Mesenchymal stem cell (in vitro differentiated cells and primary cell): ENCODE results near the gene ERICH4.

Experiments used
- DNase-seq: peaks from one replicate; pipeline ENCODE4 v3.0.0-alpha.2; 2013
- H2AFZ ChIP-seq: one replicate; pipeline ENCODE4 v1.6.1; 2013; ENCODE audit warnings: low read depth, mild to moderate bottlenecking, control low read depth, inconsistent platforms, low read length, moderate library complexity
- H2AK5ac ChIP-seq: 2 replicates; pipeline ENCODE4 v1.6.1; 2013; ENCODE audit warnings: low read length, moderate library complexity, mild to moderate bottlenecking, inconsistent platforms; ENCODE audit not compliant: severe bottlenecking
- H2BK120ac ChIP-seq: one replicate; pipeline ENCODE4 v1.6.1; 2013; ENCODE audit warnings: low read depth, mild to moderate bottlenecking, inconsistent platforms, low read length, moderate library complexity
- H2BK12ac ChIP-seq, 2 experiments: one replicate each; pipeline ENCODE4 v1.6.1; 2013; ENCODE audit warnings: inconsistent platforms in 2 of 2, low read length in 2 of 2, mild to moderate bottlenecking in 2 of 2, moderate library complexity in 2 of 2, control low read depth in 1 of 2
- H2BK15ac ChIP-seq: one replicate; pipeline ENCODE4 v1.6.1; 2013; ENCODE audit warnings: mild to moderate bottlenecking, low read depth, inconsistent platforms; ENCODE audit not compliant: poor library complexity, severe bottlenecking
- H2BK5ac ChIP-seq: 2 replicates; pipeline ENCODE4 v1.6.1; 2013; ENCODE audit warnings: low read depth, mild to moderate bottlenecking, low read length, control low read depth, inconsistent platforms; ENCODE audit not compliant: poor library complexity, severe bottlenecking
- H3K14ac ChIP-seq, 2 experiments: one replicate each; pipeline ENCODE4 v1.6.1; 2013; ENCODE audit warnings: inconsistent platforms in 2 of 2, low read length in 2 of 2, control low read depth in 1 of 2, mild to moderate bottlenecking in 1 of 2, moderate library complexity in 1 of 2
- H3K18ac ChIP-seq, 2 experiments: one replicate each; pipeline ENCODE4 v1.6.1; 2013; ENCODE audit warnings: inconsistent platforms in 2 of 2, low read length in 2 of 2, control low read depth in 1 of 2, low read depth in 1 of 2, mild to moderate bottlenecking in 1 of 2
- H3K23ac ChIP-seq, 2 experiments: one replicate each; pipeline ENCODE4 v1.6.1; 2013; ENCODE audit warnings: inconsistent platforms in 2 of 2, low read length in 2 of 2, mild to moderate bottlenecking in 2 of 2, moderate library complexity in 2 of 2, control low read depth in 1 of 2
- H3K27ac ChIP-seq: 2 replicates; pipeline ENCODE4 v1.5.1; 2013; ENCODE audit warnings: mild to moderate bottlenecking, moderate library complexity, low read length, control low read depth, inconsistent platforms; ENCODE audit not compliant: poor library complexity, severe bottlenecking
- H3K27me3 ChIP-seq, 2 experiments: 2 replicates each; pipeline versions ENCODE4 v1.6.1 to v1.7.0; 2013; ENCODE audit warnings: low read length in 2 of 2, mild to moderate bottlenecking in 2 of 2, moderate library complexity in 2 of 2, control low read depth in 1 of 2, inconsistent platforms in 1 of 2; ENCODE audit not compliant: control insufficient read depth in 1 of 2, insufficient read depth in 1 of 2
- H3K36me3 ChIP-seq, 2 experiments: 2 replicates each; pipeline versions ENCODE4 v1.6.1 to v1.7.0; 2013; ENCODE audit warnings: low read length in 2 of 2, control low read depth in 1 of 2, inconsistent platforms in 1 of 2, low read depth in 1 of 2, mild to moderate bottlenecking in 1 of 2; ENCODE audit not compliant: insufficient read depth in 2 of 2, control insufficient read depth in 1 of 2
- H3K4ac ChIP-seq, 2 experiments: one replicate each; pipeline ENCODE4 v1.6.1; 2013; ENCODE audit warnings: inconsistent platforms in 2 of 2, low read length in 2 of 2, mild to moderate bottlenecking in 2 of 2, moderate library complexity in 2 of 2, control low read depth in 1 of 2, low read depth in 1 of 2
- H3K4me1 ChIP-seq: 2 replicates; pipeline ENCODE4 v1.6.1; 2013; ENCODE audit warnings: low read depth, low read length, control low read depth; ENCODE audit not compliant: control insufficient read depth, insufficient read depth
- H3K4me2 ChIP-seq: 2 replicates; pipeline ENCODE4 v1.6.1; 2013; ENCODE audit warnings: low read length, mild to moderate bottlenecking, inconsistent platforms; ENCODE audit not compliant: poor library complexity, severe bottlenecking
- H3K4me3 ChIP-seq, 2 experiments: 2 replicates each; pipeline versions ENCODE4 v1.5.1 to v1.7.0; 2013; ENCODE audit warnings: low read length in 2 of 2, mild to moderate bottlenecking in 2 of 2, control low read depth in 1 of 2, low read depth in 1 of 2; ENCODE audit not compliant: insufficient read depth in 1 of 2
- H3K79me1 ChIP-seq: replicated peaks from 2 replicates; pipeline ENCODE4 v1.6.1; 2013; ENCODE audit warnings: mild to moderate bottlenecking, control low read depth, low read length, inconsistent platforms; ENCODE audit not compliant: poor library complexity, severe bottlenecking
- H3K9ac ChIP-seq: 2 replicates; pipeline ENCODE4 v1.7.0; 2013; ENCODE audit warnings: mild to moderate bottlenecking, low read length, moderate library complexity
- H3K9me3 ChIP-seq: 2 replicates; pipeline ENCODE4 v1.7.0; 2013; ENCODE audit warnings: mild to moderate bottlenecking, low read length; ENCODE audit not compliant: control insufficient read depth
- H4K8ac ChIP-seq: one replicate; pipeline ENCODE4 v1.6.1; 2013; ENCODE audit warnings: inconsistent platforms, mild to moderate bottlenecking, low read length, moderate library complexity
- H4K91ac ChIP-seq: one replicate; pipeline ENCODE4 v1.6.1; 2013; ENCODE audit warnings: mild to moderate bottlenecking, low read length, inconsistent platforms
- WGBS: methylation state at CpG from one replicate; pipeline ENCODE4 v1.1.7; 2013; ENCODE audit warnings: mixed read lengths; 5-methylcytosine and 5-hydroxymethylcytosine counted together

ERICH4 gene

DNA sequence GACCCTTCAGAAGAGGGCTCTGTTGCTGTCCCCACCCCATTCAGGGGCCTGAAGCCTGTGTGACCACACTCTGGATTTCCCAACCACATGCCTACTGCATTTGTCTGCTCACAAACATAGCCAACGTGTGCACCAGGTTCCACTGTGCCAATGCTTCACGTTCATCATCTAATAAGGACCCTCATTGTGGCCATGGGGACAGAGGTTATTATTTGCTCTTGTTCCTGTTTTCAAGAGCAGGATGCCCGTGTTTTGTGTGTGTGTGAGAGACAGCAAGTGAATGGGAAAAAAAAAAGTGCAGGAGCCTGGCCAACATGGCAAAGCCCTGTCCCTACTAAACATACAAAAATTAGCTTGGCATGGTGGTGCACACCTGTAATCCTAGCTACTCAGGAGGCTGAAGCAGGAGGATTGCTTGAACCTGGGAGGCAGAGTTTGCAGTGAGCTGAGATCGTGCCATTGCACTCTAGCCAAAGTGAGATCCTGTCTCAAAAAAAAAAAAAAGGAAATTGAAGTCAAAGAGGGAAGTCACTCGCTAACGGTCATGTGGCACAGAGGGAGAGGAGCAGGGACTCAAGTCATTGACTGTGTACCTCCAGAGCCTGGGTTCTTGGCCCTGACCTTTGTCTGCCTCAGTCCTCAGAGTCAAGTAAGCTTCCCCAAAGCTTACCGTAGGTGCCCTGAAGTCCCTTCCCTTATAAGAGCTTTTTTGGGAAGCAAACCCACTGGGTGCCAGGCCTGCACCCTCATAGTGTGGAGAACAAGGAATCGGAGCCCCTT is 22.7 kb upstream of the ERICH4 start:
- no peak overlapping the region for H3K9ac ChIP-seq
- peaks cover under 1% of the 10 kb centered on the region for H3K4me1 ChIP-seq
- H4K91ac ChIP-seq, result no peak overlapping the region
- no peak overlapping the region for H3K18ac ChIP-seq
- H3K27ac ChIP-seq, result no peak overlapping the region
- no peak overlapping the region for H3K4me3 ChIP-seq
- no peaks in the 10 kb centered on the region for H3K9me3 ChIP-seq
- no peak overlapping the region for H2AFZ ChIP-seq
- no peak overlapping the region for H2AK5ac ChIP-seq
- H3K4ac ChIP-seq, result no peak overlapping the region
- no peak overlapping the region for H2BK12ac ChIP-seq
- no peak for DNase-seq
- H2BK15ac ChIP-seq, result no peak overlapping the region
- no peak overlapping the region for H3K23ac ChIP-seq
- H3K4me2 ChIP-seq, result no peak overlapping the region
- H3K79me1 ChIP-seq, result peaks cover 4% of the 10 kb centered on the region
- 88% methylated on average over 8 of the region's 8 CpGs for WGBS
- H3K14ac ChIP-seq, result no peak overlapping the region
- no peak overlapping the region for H2BK5ac ChIP-seq
- H4K8ac ChIP-seq, result no peak overlapping the region
- H2BK120ac ChIP-seq, result no peak overlapping the region
- H3K27me3 ChIP-seq, result no peaks in the 10 kb centered on the region
- peaks cover 77 to 78% of the 10 kb centered on the region in 2 experiments for H3K36me3 ChIP-seq

DNA sequence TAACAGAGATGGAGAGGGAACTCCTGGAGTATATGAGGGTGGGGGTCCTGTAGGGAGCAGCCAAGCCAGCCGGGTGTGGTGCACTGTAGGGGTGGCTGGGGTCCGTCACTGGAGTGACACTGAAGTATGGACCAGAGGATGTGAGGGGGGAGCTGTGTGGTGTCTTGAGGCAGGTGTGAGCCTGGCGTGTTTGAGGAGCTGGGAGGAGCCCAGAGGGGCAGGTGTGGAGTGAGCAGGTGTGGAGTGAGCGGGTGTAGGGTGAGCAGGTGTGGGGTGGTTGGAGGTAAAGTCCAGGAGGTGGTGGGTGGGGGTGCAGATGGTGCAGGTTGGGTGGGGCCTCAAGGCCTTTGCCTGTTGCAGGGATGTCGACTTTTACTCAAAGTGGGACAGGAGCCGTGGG is 21.6 kb upstream of the ERICH4 start:
- no peak overlapping the region for H4K91ac ChIP-seq
- H3K4ac ChIP-seq, result no peak overlapping the region
- WGBS, result 92% methylated on average over 6 of the region's 6 CpGs
- H2BK120ac ChIP-seq, result no peak overlapping the region
- no peak overlapping the region for H3K4me2 ChIP-seq
- H3K27me3 ChIP-seq, result no peaks in the 10 kb centered on the region
- no peak overlapping the region for H3K9ac ChIP-seq
- H3K23ac ChIP-seq, result no peak overlapping the region
- H3K4me3 ChIP-seq, result no peak overlapping the region
- no peak overlapping the region for H2BK15ac ChIP-seq
- H3K14ac ChIP-seq, result no peak overlapping the region
- no peaks in the 10 kb centered on the region for H3K9me3 ChIP-seq
- no peak overlapping the region for H2BK12ac ChIP-seq
- peaks cover 78 to 80% of the 10 kb centered on the region in 2 experiments for H3K36me3 ChIP-seq
- no peak overlapping the region for H3K27ac ChIP-seq
- H4K8ac ChIP-seq, result no peak overlapping the region
- peaks cover 4% of the 10 kb centered on the region for H3K4me1 ChIP-seq
- H3K79me1 ChIP-seq, result peaks cover 6% of the 10 kb centered on the region
- no peak overlapping the region for H2BK5ac ChIP-seq
- H2AFZ ChIP-seq, result no peak overlapping the region
- DNase-seq, result no peak
- no peak overlapping the region for H2AK5ac ChIP-seq
- no peak overlapping the region for H3K18ac ChIP-seq

DNA sequence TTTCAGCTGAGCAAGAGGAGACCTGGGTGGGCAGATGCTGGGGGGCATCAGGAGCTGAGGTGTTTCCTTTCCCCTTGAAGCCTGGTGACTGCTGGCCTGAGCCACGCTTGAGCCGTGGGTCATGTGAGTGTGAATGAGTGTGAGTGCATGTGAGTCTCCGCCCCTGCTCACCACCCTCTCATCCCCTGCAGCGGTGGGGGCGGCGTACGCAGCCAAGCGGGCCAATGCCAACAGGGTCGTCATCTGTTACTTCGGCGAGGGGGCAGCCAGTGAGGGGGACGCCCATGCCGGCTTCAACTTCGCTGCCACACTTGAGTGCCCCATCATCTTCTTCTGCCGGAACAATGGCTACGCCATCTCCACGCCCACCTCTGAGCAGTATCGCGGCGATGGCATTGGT is 21.0 kb upstream of the ERICH4 start:
- Histone ChIP-seq H2AK5ac (no peak overlapping the region), H2BK5ac (no peak overlapping the region), H2BK120ac (no peak overlapping the region), H4K91ac (no peak overlapping the region), H3K4me2 (no peak overlapping the region), H3K14ac (no peak overlapping the region), H2BK12ac (no peak overlapping the region), H4K8ac (no peak overlapping the region), H3K4me3 (no peak overlapping the region), H2BK15ac (peak overlapping the region; percentile 17), H3K36me3 (peaks cover 73 to 76% of the 10 kb centered on the region in 2 experiments), H3K9ac (no peak overlapping the region), H2AFZ (no peak overlapping the region), H3K23ac (no peak overlapping the region), H3K79me1 (peaks cover 6% of the 10 kb centered on the region), H3K4me1 (peaks cover 10% of the 10 kb centered on the region), H3K18ac (no peak overlapping the region), H3K27me3 (no peaks in the 10 kb centered on the region), H3K4ac (no peak overlapping the region), H3K9me3 (no peaks in the 10 kb centered on the region), H3K27ac (no peak overlapping the region)
- 96% methylated on average over 17 of the region's 20 CpGs for whole genome bisulfite sequencing
- no peak for DNase-seq

DNA sequence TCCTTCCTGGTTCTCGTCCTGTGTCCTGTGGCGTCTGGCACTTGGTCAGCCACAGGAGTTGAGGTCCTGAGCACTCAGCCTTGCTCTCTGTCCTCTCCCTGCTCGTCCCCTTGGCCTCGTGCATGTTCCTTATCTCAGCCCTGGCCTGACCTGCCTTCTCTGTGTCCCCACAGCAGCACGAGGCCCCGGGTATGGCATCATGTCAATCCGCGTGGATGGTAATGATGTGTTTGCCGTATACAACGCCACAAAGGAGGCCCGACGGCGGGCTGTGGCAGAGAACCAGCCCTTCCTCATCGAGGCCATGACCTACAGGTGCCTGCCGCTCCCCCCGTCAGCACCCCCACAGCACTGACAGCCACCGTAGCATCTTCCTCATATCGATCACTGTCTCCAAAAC is 20.5 kb upstream of the ERICH4 start:
- DNase-seq, result no peak

More for the DNA sequence above, 20.5 kb upstream of the ERICH4 start:
- no peak overlapping the region for H3K23ac ChIP-seq
- peaks cover 6% of the 10 kb centered on the region for H3K79me1 ChIP-seq
- no peak overlapping the region for H2BK12ac ChIP-seq
- no peak overlapping the region for H2BK15ac ChIP-seq
- WGBS, result 85% methylated on average over 18 of the region's 18 CpGs
- no peak overlapping the region for H3K4me3 ChIP-seq
- H3K4me2 ChIP-seq, result no peak overlapping the region
- no peak overlapping the region for H3K4ac ChIP-seq
- no peaks in the 10 kb centered on the region for H3K27me3 ChIP-seq
- no peak overlapping the region for H2AK5ac ChIP-seq
- no peak overlapping the region for H2BK120ac ChIP-seq
- no peak overlapping the region for H3K27ac ChIP-seq
- H3K36me3 ChIP-seq, result peaks cover 68 to 74% of the 10 kb centered on the region in 2 experiments
- no peak overlapping the region for H3K14ac ChIP-seq
- H3K4me1 ChIP-seq, result peaks cover 14% of the 10 kb centered on the region
- no peak overlapping the region for H3K18ac ChIP-seq
- H2AFZ ChIP-seq, result no peak overlapping the region
- no peak overlapping the region for H2BK5ac ChIP-seq
- no peaks in the 10 kb centered on the region for H3K9me3 ChIP-seq
- H4K91ac ChIP-seq, result no peak overlapping the region
- H3K9ac ChIP-seq, result no peak overlapping the region
- no peak overlapping the region for H4K8ac ChIP-seq
